Activated T-helper 1 cell treated with anti-CD3 and anti-CD28 coated beads, Interleukin-12 subunit alpha, Interleukin-12 subunit beta, Interleukin-2, Interleukin-4 antibody, amounts not matched to agents 30 ng/mL and 10 ng/mL and 1 ng/mL, durations not matched to agents 14 hours and 24 hours and 36 hours (primary cell): ENCODE data around the gene LRBA. TPM values are rescaled to one million over a fixed set of nuclear protein-coding genes. Genes with fewer than 3 reads are reported as not detected.
"Not testable (repeated sequence)": the region's sequence is repeated elsewhere in the genome, so short reads cannot be mapped to it uniquely, and the experiment has no call there.

Experiments used
- DNase-seq: peaks from one replicate; pipeline ENCODE4 v3.0.0; 2021; ENCODE audit warnings: low spot score
- H3K27ac Mint-ChIP-seq: one replicate; pipeline ENCODE4 v1.8.0; 2021; ENCODE audit warnings: mild to moderate bottlenecking, mixed read lengths
- H3K27me3 Mint-ChIP-seq: one replicate; pipeline ENCODE4 v1.8.0; 2022; ENCODE audit warnings: mild to moderate bottlenecking, moderate library complexity, mixed read lengths; ENCODE audit not compliant: insufficient read depth
- H3K36me3 Mint-ChIP-seq: one replicate; pipeline ENCODE4 v1.8.0; 2021; ENCODE audit warnings: low read depth, mixed read lengths
- H3K4me1 Mint-ChIP-seq: one replicate; pipeline ENCODE4 v1.8.0; 2021; ENCODE audit warnings: low read depth, mixed read lengths
- H3K4me3 Mint-ChIP-seq: one replicate; pipeline ENCODE4 v1.8.0; 2021; ENCODE audit warnings: mild to moderate bottlenecking, moderate library complexity, mixed read lengths
- H3K9me3 Mint-ChIP-seq: one replicate; pipeline ENCODE4 v1.8.0; 2021; ENCODE audit warnings: mixed read lengths
- intact Hi-C: fragments of 100-400 bp; cut with micrococcal nuclease; formaldehyde crosslinking; loops from one replicate; pipeline ENCODE4 v1.15.1; 2024
- total RNA-seq: library from RNA; stranded (reverse); gene quantifications from 2 replicates; pipeline ENCODE4 v1.2.3, GENCODE V29; 2022

LRBA gene, protein sequence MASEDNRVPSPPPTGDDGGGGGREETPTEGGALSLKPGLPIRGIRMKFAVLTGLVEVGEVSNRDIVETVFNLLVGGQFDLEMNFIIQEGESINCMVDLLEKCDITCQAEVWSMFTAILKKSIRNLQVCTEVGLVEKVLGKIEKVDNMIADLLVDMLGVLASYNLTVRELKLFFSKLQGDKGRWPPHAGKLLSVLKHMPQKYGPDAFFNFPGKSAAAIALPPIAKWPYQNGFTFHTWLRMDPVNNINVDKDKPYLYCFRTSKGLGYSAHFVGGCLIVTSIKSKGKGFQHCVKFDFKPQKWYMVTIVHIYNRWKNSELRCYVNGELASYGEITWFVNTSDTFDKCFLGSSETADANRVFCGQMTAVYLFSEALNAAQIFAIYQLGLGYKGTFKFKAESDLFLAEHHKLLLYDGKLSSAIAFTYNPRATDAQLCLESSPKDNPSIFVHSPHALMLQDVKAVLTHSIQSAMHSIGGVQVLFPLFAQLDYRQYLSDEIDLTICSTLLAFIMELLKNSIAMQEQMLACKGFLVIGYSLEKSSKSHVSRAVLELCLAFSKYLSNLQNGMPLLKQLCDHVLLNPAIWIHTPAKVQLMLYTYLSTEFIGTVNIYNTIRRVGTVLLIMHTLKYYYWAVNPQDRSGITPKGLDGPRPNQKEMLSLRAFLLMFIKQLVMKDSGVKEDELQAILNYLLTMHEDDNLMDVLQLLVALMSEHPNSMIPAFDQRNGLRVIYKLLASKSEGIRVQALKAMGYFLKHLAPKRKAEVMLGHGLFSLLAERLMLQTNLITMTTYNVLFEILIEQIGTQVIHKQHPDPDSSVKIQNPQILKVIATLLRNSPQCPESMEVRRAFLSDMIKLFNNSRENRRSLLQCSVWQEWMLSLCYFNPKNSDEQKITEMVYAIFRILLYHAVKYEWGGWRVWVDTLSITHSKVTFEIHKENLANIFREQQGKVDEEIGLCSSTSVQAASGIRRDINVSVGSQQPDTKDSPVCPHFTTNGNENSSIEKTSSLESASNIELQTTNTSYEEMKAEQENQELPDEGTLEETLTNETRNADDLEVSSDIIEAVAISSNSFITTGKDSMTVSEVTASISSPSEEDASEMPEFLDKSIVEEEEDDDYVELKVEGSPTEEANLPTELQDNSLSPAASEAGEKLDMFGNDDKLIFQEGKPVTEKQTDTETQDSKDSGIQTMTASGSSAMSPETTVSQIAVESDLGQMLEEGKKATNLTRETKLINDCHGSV (N-terminal part only)
- 54.2 and 60.7 TPM in 2 replicates for total RNA-seq

DNA sequence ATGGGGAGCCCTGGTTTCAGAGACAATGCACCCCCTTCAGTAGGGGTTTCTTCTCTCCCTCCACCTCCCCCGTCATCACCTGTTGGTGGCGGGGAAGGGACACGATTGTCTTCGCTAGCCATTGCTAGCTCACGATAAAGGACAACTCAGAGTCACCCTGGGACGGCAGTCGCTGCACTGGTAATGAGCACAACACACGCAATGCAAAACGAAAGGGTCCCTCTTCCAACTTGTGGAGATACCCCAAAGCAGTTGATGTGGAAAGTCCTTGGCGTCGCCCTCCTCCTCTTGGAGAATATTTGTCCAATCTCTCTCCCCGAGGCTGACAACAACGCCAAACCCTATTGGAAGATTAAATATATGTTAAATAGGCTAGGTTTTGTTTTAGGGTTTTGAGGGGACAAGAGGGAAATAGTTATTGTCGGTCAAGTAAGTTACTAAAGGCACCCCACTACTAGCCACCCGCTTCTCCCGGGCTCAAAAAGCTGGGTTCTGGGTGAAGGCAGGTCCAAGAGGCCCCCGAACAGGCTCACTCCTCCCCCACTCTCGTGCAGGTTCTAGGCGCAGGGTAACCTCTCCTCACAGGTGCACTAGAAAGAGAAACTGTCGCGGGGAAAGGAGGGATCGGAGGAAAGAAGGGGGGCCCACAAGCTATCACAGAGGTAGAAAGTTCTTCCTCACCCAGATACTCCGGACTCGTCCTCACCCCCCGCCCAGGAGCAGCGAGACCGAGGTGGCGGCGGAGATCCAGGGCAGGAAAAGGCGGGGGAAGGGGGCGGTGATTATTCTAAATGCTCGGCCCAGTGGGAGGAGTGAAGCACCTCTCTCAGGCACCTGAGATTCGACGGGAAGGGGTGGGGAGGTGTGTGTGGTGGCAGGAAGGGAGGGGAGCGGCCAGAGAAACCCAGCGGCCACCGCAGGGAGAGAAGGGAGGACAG, at the start of gene LRBA:
Gene LRBA, minus strand, starts transcription at position 764 of the 938 bp plus-strand sequence. Its CDS starts 642 bp downstream, at position 122.
- H3K9me3 Mint-ChIP-seq, result no peaks in the 10 kb centered on the region
- peaks cover 19% of the 10 kb centered on the region for H3K36me3 Mint-ChIP-seq
- peak within 1 kb of the TSS; percentile 100 for H3K4me3 Mint-ChIP-seq
- H3K4me1 Mint-ChIP-seq, result peaks cover 34% of the 10 kb centered on the region
- H3K27me3 Mint-ChIP-seq, result no peaks in the 10 kb centered on the region
- intact Hi-C loops, result loop anchor here (1.0 to 10.0 kb wide), 9 partner anchors 16 to 1520 kb away; partner anchors contain the start of genes FBXW7 and RPS3A
- peak; percentile 84 for DNase-seq
- peak within 1 kb of the TSS; percentile 99 for H3K27ac Mint-ChIP-seq

DNA sequence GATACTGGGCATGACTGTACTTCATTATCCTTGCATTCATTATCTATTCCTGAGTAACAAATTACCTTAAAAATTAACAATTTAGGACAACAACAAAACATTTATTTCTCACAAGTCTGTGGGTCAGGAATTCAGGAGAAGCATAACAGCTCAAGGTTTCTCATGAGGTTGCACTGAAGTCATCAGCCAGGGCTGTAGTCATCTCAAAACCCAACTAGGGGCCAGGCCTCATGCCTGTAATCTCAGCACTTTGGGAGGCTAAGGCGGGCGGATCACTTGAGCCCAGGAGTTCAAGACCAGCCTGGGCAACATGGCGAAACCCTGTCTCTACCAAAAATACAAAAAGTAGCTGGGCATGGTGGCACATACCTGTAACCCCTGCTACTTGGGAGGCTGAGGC, 48.1 kb upstream of the LRBA start:
- H3K36me3 Mint-ChIP-seq, DNase-seq, H3K4me1 Mint-ChIP-seq, H3K27ac Mint-ChIP-seq, intact Hi-C loops, H3K9me3 Mint-ChIP-seq, H3K4me3 Mint-ChIP-seq, H3K27me3 Mint-ChIP-seq: not testable (repeated sequence)

DNA sequence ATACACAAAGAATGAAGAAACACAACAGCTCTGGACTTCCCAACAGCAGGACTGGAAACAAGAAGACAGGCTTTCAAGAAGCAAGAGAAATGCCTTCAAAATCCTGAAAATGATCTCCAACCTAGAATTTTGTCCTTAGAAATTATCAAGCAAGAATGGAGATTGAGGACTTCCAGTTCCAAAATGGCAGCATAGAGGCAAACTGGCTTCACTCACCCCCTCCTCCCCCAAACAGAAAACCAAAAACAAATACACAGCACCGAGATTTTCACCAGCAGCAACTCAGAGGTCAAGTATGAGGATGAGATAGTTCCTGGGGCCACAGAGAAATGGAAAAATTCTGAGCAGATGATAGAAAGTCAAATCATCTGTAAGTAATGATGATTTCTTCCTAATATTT, 40.5 kb upstream of the LRBA start:
- Mint-ChIP-seq H3K27me3 (peaks cover 5% of the 10 kb centered on the region), H3K36me3 (peaks cover 1% of the 10 kb centered on the region), H3K4me1 (no peaks in the 10 kb centered on the region), H3K27ac (no peak overlapping the region), H3K4me3 (no peak overlapping the region), H3K9me3 (no peaks in the 10 kb centered on the region)
- DNase-seq, result no peak
- intact Hi-C loops, result no loop called here

DNA sequence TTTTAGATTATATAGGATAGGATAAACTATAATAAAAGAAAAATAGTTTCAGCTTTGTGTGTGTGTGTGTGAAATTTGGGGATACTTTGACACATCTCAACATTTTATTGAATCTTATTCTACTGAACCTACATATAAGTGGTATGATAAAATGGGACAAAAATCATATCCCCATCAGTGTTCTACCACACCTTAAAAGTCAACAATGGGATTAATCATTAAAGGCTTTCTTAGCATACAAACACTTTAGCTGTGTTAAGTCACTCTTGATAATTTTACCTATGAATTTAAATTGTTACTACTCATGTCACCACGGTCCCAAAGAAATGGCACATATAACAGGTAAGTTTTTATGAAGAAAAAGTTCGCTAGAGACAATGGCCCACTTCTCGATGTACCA, 37.7 kb upstream of the LRBA start:
- intact Hi-C loops, result no loop called here
- Mint-ChIP-seq H3K9me3 (no peaks in the 10 kb centered on the region), H3K4me1 (no peaks in the 10 kb centered on the region), H3K4me3 (no peak overlapping the region), H3K36me3 (peaks cover 1% of the 10 kb centered on the region), H3K27me3 (peaks cover 2% of the 10 kb centered on the region), H3K27ac (no peak overlapping the region)
- no peak for DNase-seq

DNA sequence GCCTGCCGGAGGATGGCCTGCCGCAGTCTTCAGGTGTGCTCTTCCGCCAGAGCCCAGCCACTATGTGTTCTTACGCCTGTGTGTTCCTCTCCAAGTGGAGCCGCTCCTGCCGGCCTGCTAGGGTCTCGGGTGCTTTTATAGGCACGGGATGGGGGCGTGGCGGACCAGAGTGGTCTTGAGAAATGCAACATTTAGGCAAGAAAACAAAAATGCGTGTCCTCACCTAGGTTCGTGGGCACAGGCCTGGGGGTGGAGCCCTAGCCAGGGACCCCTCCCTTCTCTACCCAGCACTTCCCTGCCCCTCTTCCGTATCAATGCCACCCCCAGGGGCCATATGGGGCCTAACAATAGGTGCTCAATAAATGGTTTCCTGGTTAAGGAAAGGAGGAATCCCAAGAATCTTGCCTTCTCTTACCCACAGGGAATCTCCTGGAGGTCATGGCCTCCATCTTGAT, 34.4 kb upstream of the LRBA start:
- Mint-ChIP-seq H3K36me3 (no peaks in the 10 kb centered on the region), H3K4me3 (no peak overlapping the region), H3K27ac (no peak overlapping the region), H3K4me1 (no peaks in the 10 kb centered on the region), H3K27me3 (no peaks in the 10 kb centered on the region), H3K9me3 (no peaks in the 10 kb centered on the region)
- DNase-seq, result no peak
- intact Hi-C loops, result no loop called here

DNA sequence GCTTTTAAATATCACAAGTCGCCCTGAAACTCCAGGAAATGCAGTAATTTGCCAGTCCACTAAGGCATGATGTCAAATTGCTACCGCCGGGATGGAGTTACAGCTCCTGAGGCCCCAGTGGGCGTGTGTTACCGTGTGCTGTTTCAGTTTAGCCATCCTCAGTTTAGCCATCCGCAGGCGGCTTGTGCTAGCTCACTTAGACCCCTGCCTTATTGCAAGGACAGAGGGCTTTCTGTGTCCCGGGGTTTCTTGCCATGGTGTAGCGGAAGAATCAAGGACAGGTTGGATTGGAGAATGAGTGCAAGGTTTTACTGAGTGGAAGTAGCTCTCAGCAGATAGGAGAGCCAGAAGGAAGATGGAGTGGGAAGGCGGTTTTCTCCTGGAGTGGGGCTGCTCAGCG, 33.8 kb upstream of the LRBA start:
- Mint-ChIP-seq H3K27ac (no peak overlapping the region), H3K36me3 (no peaks in the 10 kb centered on the region), H3K27me3 (no peaks in the 10 kb centered on the region), H3K4me3 (no peak overlapping the region), H3K9me3 (no peaks in the 10 kb centered on the region), H3K4me1 (no peaks in the 10 kb centered on the region)
- DNase-seq, result no peak
- intact Hi-C loops, result no loop called here

DNA sequence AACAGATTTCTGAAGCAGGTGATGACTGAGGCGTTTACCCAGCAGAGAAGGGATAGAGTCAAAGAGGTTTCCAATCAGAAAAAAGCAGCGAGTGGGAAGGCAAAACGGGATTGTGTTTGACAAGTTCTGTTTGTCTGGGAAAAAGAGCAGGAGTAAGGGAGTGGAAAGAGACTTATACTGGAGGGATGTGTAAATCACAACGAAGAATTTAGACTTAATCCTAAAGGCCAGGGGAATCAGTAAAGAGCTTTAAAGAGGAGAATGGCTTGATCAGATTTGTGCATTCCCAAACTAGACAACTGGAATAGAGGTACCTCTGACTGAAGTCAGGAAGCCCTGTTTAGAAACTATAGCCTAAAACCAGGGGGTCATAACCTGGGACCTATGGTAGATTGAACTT, 31.5 kb upstream of the LRBA start:
- Mint-ChIP-seq H3K27me3 (no peaks in the 10 kb centered on the region), H3K4me3 (no peak overlapping the region), H3K4me1 (no peaks in the 10 kb centered on the region), H3K36me3 (no peaks in the 10 kb centered on the region), H3K27ac (no peak overlapping the region), H3K9me3 (no peaks in the 10 kb centered on the region)
- intact Hi-C loops, result no loop called here
- no peak for DNase-seq

DNA sequence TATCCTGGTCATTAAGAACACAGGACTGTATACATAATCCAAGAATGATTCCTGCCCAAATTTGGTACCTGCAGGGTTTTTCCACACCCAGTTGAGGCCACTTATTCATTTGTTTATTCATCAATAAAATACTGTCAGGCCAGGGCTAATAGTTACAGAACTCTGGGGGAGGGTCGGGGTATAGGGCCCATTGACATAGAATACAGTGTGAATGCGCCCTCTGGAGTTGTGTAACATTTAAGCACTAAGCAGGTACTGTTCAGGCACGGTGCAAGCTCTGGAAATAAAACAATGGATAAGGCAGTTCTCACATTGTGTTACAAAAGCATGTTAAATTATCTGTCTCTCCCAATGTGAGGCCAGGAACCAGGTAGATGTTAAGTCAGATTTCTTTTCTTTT, 30.8 kb upstream of the LRBA start:
- no peaks in the 10 kb centered on the region for H3K4me1 Mint-ChIP-seq
- no peaks in the 10 kb centered on the region for H3K27me3 Mint-ChIP-seq
- no peak overlapping the region for H3K27ac Mint-ChIP-seq
- intact Hi-C loops, result no loop called here
- no peak for DNase-seq
- no peak overlapping the region for H3K4me3 Mint-ChIP-seq
- H3K9me3 Mint-ChIP-seq, result no peaks in the 10 kb centered on the region
- H3K36me3 Mint-ChIP-seq, result no peaks in the 10 kb centered on the region

DNA sequence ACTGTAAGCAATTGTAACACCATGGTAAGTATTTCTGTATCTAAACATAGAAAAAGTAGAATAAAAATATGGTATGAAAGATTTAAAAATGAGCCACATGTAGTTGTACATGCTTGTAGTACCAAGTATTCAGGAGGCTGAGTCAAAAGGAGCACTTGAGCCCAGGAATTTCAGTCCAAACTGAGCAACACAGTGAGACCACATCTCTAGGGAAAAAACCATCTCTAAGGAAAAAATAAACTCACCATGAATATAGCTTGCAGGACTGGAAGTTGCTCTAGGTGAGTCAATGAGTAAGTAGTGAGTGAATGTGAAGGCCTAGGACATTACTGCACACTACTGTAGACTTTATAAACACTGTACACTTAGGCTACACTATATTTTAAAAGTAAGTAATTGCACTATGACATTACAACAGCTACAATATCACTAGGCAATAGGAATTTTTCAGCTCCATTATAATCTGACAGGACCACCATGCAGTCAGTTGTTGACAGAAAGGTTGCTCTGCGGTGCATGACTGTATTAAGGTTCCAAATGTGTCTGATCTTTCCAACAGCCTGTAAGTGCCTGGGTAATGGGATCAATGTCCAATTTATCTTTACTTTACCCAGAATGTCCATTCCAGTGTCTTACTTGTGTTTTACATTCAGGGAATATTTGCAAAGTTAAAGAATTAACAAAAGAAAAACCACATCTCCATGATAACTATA, 28.9 kb upstream of the LRBA start:
- Mint-ChIP-seq H3K36me3 (no peaks in the 10 kb centered on the region), H3K27me3 (no peaks in the 10 kb centered on the region), H3K4me1 (no peaks in the 10 kb centered on the region), H3K9me3 (no peaks in the 10 kb centered on the region), H3K4me3 (no peak overlapping the region), H3K27ac (no peak overlapping the region)
- intact Hi-C loops, result no loop called here
- no peak for DNase-seq

DNA sequence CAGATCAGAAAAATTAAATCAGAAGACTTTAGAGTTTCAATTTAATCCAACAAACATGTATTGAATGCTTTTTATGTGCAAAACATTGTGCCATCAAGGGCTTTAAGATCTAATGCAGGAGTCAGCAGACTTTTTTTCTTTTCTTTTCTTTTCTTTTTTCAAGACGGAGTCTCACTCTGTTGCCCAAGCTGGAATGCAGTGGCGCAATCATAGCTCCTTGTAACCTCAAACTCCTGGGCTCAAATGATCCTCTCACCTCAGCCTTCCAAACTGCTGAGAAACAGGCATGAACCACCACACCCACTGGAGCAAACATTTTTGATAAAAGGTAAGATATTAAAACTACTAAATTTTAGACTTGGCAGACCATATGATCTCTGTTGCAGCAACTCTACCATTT, 24.6 kb upstream of the LRBA start:
- DNase-seq, result no peak
- Mint-ChIP-seq H3K27me3 (no peaks in the 10 kb centered on the region), H3K9me3 (no peaks in the 10 kb centered on the region), H3K4me1 (peaks cover 8% of the 10 kb centered on the region), H3K36me3 (no peaks in the 10 kb centered on the region), H3K4me3 (no peak overlapping the region), H3K27ac (no peak overlapping the region)
- intact Hi-C loops, result loop anchor here (10.0 kb wide), 1 partner anchor 1655 kb away; no protein-coding TSS in a partner anchor

DNA sequence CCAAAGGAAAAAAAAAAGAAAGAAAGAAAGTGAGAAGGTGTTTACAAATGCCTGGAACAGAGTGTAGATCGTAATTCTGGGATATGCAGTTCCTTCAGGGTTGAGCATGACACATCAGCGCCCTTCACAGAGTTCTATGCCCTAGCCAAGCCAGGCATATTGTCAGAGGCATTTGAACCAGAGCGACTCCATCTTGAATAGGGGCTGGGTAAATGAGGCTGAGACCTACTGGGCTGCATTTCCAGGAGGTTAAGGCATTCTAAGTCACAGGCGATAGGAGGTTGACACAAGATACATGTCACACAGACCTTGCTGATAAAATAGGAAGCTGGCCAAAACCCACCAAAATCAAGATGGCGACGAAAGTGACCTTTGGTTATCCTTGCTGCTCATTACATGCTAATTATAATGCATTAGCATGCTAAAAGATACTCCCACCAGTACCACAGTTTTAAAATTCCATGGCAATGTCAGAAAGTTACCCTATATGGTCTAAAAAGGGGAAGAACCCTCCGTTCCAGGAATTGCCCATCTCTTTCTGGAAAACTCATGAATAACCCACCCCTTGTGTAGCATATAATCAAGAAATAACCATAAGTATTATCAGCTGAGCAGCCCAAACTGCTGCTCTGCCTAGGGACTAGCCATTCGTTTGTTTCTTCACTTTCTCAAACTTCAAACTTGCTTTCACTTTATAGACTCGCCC, 23.5 kb upstream of the LRBA start:
- no peaks in the 10 kb centered on the region for H3K36me3 Mint-ChIP-seq
- no peaks in the 10 kb centered on the region for H3K9me3 Mint-ChIP-seq
- intact Hi-C loops, result loop anchor here (10.0 kb wide), 1 partner anchor 1656 kb away; no protein-coding TSS in a partner anchor
- H3K27me3 Mint-ChIP-seq, result no peaks in the 10 kb centered on the region
- H3K27ac Mint-ChIP-seq, result no peak overlapping the region
- H3K4me1 Mint-ChIP-seq, result peaks cover 10% of the 10 kb centered on the region
- no peak overlapping the region for H3K4me3 Mint-ChIP-seq
- no peak for DNase-seq
